H9 (cell line): ENCODE measurements around the gene NPIPA1. TPM values are rescaled to one million over a fixed set of nuclear protein-coding genes. Genes with fewer than 3 reads are reported as not detected.
"Not testable (repeated sequence)": the region's sequence is repeated elsewhere in the genome, so short reads cannot be mapped to it uniquely, and the experiment has no call there.

ENCODE experiments used
- DNase-seq: peaks from one replicate; pipeline ENCODE4 v3.0.0-alpha.2; 2017
- H2AFZ ChIP-seq: one replicate; pipeline ENCODE4 v1.6.1; 2013; ENCODE audit warnings: mild to moderate bottlenecking, low read length, control low read depth, moderate library complexity
- H2AK5ac ChIP-seq: 2 replicates; pipeline ENCODE4 v1.6.1; 2013; ENCODE audit warnings: low read length, control low read depth, mixed read lengths; ENCODE audit not compliant: insufficient read length
- H2BK120ac ChIP-seq: one replicate; pipeline ENCODE4 v1.6.1; 2013; ENCODE audit warnings: low read depth, mild to moderate bottlenecking, low read length, control low read depth, inconsistent platforms; ENCODE audit not compliant: poor library complexity, severe bottlenecking
- H2BK12ac ChIP-seq: 2 replicates; pipeline ENCODE4 v1.6.1; 2013; ENCODE audit warnings: low read length, control low read depth, mixed read lengths, low read depth; ENCODE audit not compliant: insufficient read length
- H2BK15ac ChIP-seq: 2 replicates; pipeline ENCODE4 v1.6.1; 2013; ENCODE audit warnings: low read depth, low read length, control low read depth
- H2BK20ac ChIP-seq: one replicate; pipeline ENCODE4 v1.6.1; 2013; ENCODE audit warnings: low read depth, mild to moderate bottlenecking, low read length, control low read depth, inconsistent platforms; ENCODE audit not compliant: poor library complexity, severe bottlenecking
- H2BK5ac ChIP-seq: 2 replicates; pipeline ENCODE4 v1.6.1; 2013; ENCODE audit warnings: low read length, control low read depth, mixed read lengths; ENCODE audit not compliant: insufficient read length
- H3K14ac ChIP-seq: 2 replicates; pipeline ENCODE4 v1.6.1; 2013; ENCODE audit warnings: low read length, control low read depth; ENCODE audit not compliant: insufficient read depth
- H3K18ac ChIP-seq: 2 replicates; pipeline ENCODE4 v1.6.1; 2013; ENCODE audit warnings: low read depth, mild to moderate bottlenecking, mixed read lengths, low read length, control low read depth; ENCODE audit not compliant: insufficient read length
- H3K23ac ChIP-seq: 2 replicates; pipeline ENCODE4 v1.6.1; 2013; ENCODE audit warnings: low read length, control low read depth, mixed read lengths, low read depth; ENCODE audit not compliant: insufficient read length
- H3K23me2 ChIP-seq: 2 replicates; pipeline ENCODE4 v1.6.1; 2013; ENCODE audit warnings: low read depth, mild to moderate bottlenecking, mixed read lengths, low read length, control low read depth; ENCODE audit not compliant: insufficient read length, poor library complexity, severe bottlenecking
- H3K27ac ChIP-seq: 2 replicates; pipeline ENCODE4 v1.5.1; 2013; ENCODE audit warnings: low read length, control low read depth, mixed read lengths, low read depth; ENCODE audit not compliant: insufficient read length
- H3K27me3 ChIP-seq: 2 replicates; pipeline ENCODE4 v1.6.1; 2013; ENCODE audit warnings: low read length, control low read depth, inconsistent platforms; ENCODE audit not compliant: insufficient read depth
- H3K4ac ChIP-seq: 2 replicates; pipeline ENCODE4 v1.6.1; 2013; ENCODE audit warnings: low read depth, mild to moderate bottlenecking, control low read depth, inconsistent platforms, low read length, moderate library complexity
- H3K4me1 ChIP-seq: 2 replicates; pipeline ENCODE4 v1.6.1; 2013; ENCODE audit warnings: low read length, control low read depth, inconsistent platforms; ENCODE audit not compliant: insufficient read depth
- H3K4me2 ChIP-seq: 2 replicates; pipeline ENCODE4 v1.6.1; 2013; ENCODE audit warnings: low read length, control low read depth, mixed read lengths; ENCODE audit not compliant: insufficient read length, insufficient read depth
- H3K56ac ChIP-seq: 2 replicates; pipeline ENCODE4 v1.6.1; 2013; ENCODE audit warnings: low read depth, mild to moderate bottlenecking, mixed read lengths, low read length, control low read depth; ENCODE audit not compliant: insufficient read length
- H3K79me1 ChIP-seq: 2 replicates; pipeline ENCODE4 v1.6.1; 2013; ENCODE audit warnings: low read depth, mild to moderate bottlenecking, moderate library complexity, low read length, control low read depth, inconsistent platforms; ENCODE audit not compliant: insufficient read depth, poor library complexity, severe bottlenecking
- H3K79me2 ChIP-seq: 2 replicates; pipeline ENCODE4 v1.6.1; 2013; ENCODE audit warnings: low read length, control low read depth, inconsistent platforms; ENCODE audit not compliant: insufficient read depth
- H3K9ac ChIP-seq: 2 replicates; pipeline ENCODE4 v1.6.1; 2013; ENCODE audit warnings: low read length, control low read depth, mixed read lengths; ENCODE audit not compliant: insufficient read length; ENCODE audit errors: extremely low read depth
- H3K9me3 ChIP-seq: one replicate; pipeline ENCODE4 v1.6.1; 2013; ENCODE audit warnings: low read depth, low read length, inconsistent platforms; ENCODE audit not compliant: control insufficient read depth
- H3T11ph ChIP-seq: one replicate; pipeline ENCODE4 v1.6.1; 2013; ENCODE audit warnings: mild to moderate bottlenecking, low read length, control low read depth, inconsistent platforms
- H4K20me1 ChIP-seq: one replicate; pipeline ENCODE4 v1.6.1; 2013; ENCODE audit not compliant: control insufficient read depth, insufficient read length, insufficient read depth
- H4K5ac ChIP-seq: 2 replicates; pipeline ENCODE4 v1.6.1; 2013; ENCODE audit warnings: low read depth, mild to moderate bottlenecking, mixed read lengths, low read length, control low read depth; ENCODE audit not compliant: insufficient read length
- H4K8ac ChIP-seq: replicated peaks from 2 replicates; pipeline ENCODE4 v1.6.1; 2013; ENCODE audit warnings: low read length, control low read depth, mixed read lengths, low read depth; ENCODE audit not compliant: insufficient read length
- H4K91ac ChIP-seq: 2 replicates; pipeline ENCODE4 v1.6.1; 2013; ENCODE audit warnings: low read depth, mild to moderate bottlenecking, moderate library complexity, mixed read lengths, low read length, control low read depth; ENCODE audit not compliant: insufficient read length
- H3K27ac Mint-ChIP-seq, 3 experiments: 2 replicates in 2 of 3; 3 replicates in 1 of 3; pipeline ENCODE4 v1.8.0; 2020 to 2021; ENCODE audit warnings: mixed read lengths in 3 of 3, mild to moderate bottlenecking in 1 of 3, moderate library complexity in 1 of 3
- H3K27me3 Mint-ChIP-seq: 2 replicates; pipeline ENCODE4 v1.8.0; 2021; ENCODE audit warnings: low read depth, mild to moderate bottlenecking, moderate library complexity, mixed read lengths
- H3K36me3 Mint-ChIP-seq, 3 experiments: 2 replicates in 2 of 3; 3 replicates in 1 of 3; pipeline ENCODE4 v1.8.0; 2020 to 2021; ENCODE audit warnings: low read depth in 3 of 3, mixed read lengths in 3 of 3; ENCODE audit not compliant: insufficient read depth in 1 of 3
- H3K4me1 Mint-ChIP-seq, 2 experiments: 2 replicates each; pipeline ENCODE4 v1.8.0; 2020; ENCODE audit warnings: mixed read lengths in 2 of 2
- H3K4me3 Mint-ChIP-seq, 2 experiments: 2 replicates in 1 of 2; 3 replicates in 1 of 2; pipeline ENCODE4 v1.8.0; 2020 to 2021; ENCODE audit warnings: mild to moderate bottlenecking in 2 of 2, mixed read lengths in 2 of 2, moderate library complexity in 1 of 2
- H3K9me3 Mint-ChIP-seq, 2 experiments: 2 replicates in 1 of 2; 3 replicates in 1 of 2; pipeline ENCODE4 v1.8.0; 2020; ENCODE audit warnings: mild to moderate bottlenecking in 2 of 2, mixed read lengths in 2 of 2, moderate library complexity in 1 of 2
- WGBS: extraction: QIAGEN DNeasy Blood & Tissue Kit; methylation state at CpG from one replicate; pipeline ENCODE4 v1.1.7; 2013; ENCODE audit warnings: missing lambda C conversion rate, low lambda C conversion rate, mixed read lengths; ENCODE audit not compliant: insufficient read length; ENCODE audit errors: extremely low coverage; 5-methylcytosine and 5-hydroxymethylcytosine counted together
- total RNA-seq: library from RNA; stranded (reverse); gene quantifications from 2 replicates; pipeline ENCODE4 v1.2.1, GENCODE V29; 2021

NPIPA1 gene
- total RNA-seq, 1 experiment from 2014 or later = 130 TPM

- H2BK120ac ChIP-seq = not testable (repeated sequence)
Measured at GRCh38 chr16:14910833-14911629, 26.2 kb upstream of the NPIPA1 start.

GRCh38 chr16:14911954-14912353 is 25.3 kb upstream of the NPIPA1 start:
- H2BK15ac ChIP-seq, H3K4ac ChIP-seq, H2AK5ac ChIP-seq, DNase-seq, H2BK20ac ChIP-seq, H3K4me1 ChIP-seq, H2BK120ac ChIP-seq, H3K27ac ChIP-seq, H3K27ac Mint-ChIP-seq, H4K91ac ChIP-seq, H3K36me3 Mint-ChIP-seq, H3K9me3 ChIP-seq, H2BK5ac ChIP-seq, H3K79me2 ChIP-seq, H4K5ac ChIP-seq, H3K56ac ChIP-seq, H2BK12ac ChIP-seq, H3T11ph ChIP-seq, H3K4me1 Mint-ChIP-seq, H3K23me2 ChIP-seq, H3K79me1 ChIP-seq, H2AFZ ChIP-seq, H3K4me2 ChIP-seq, H3K23ac ChIP-seq, H3K27me3 Mint-ChIP-seq, H3K9me3 Mint-ChIP-seq, H3K18ac ChIP-seq, H4K8ac ChIP-seq, H3K27me3 ChIP-seq, H3K9ac ChIP-seq, H3K14ac ChIP-seq, H4K20me1 ChIP-seq: not testable (repeated sequence)
- peak overlapping the region; percentile 72 to 84 for H3K4me3 Mint-ChIP-seq
- WGBS = no CpG with 5 or more reads among the region's 33 CpGs

More at GRCh38 chr16:14910833-14911629, 26.2 kb upstream of the NPIPA1 start:
- not testable (repeated sequence) for H3K4me1 Mint-ChIP-seq, H3K27ac Mint-ChIP-seq, H3K23me2 ChIP-seq, H3K18ac ChIP-seq, H3K56ac ChIP-seq, H3K36me3 Mint-ChIP-seq, H3T11ph ChIP-seq, H4K8ac ChIP-seq, H2BK5ac ChIP-seq, H3K79me1 ChIP-seq, H4K20me1 ChIP-seq, H3K4ac ChIP-seq, H3K14ac ChIP-seq, H3K23ac ChIP-seq, H2BK12ac ChIP-seq, H4K5ac ChIP-seq, H3K27me3 ChIP-seq, H3K4me2 ChIP-seq, H2BK20ac ChIP-seq, H3K9me3 ChIP-seq, H3K79me2 ChIP-seq, H3K4me1 ChIP-seq, H3K27ac ChIP-seq, H2AK5ac ChIP-seq, H2AFZ ChIP-seq, H2BK15ac ChIP-seq, H3K9me3 Mint-ChIP-seq, H3K27me3 Mint-ChIP-seq, H4K91ac ChIP-seq, DNase-seq, H3K4me3 Mint-ChIP-seq, H3K9ac ChIP-seq
- WGBS = no CpG with 5 or more reads among the region's 85 CpGs
